ENCODE measurements around the gene CTDP1.

CTDP1 gene

GRCh38 chr18:79644666-79645057 is 34.9 kb upstream of the CTDP1 start:
- DNase-seq = no peak

DNA sequence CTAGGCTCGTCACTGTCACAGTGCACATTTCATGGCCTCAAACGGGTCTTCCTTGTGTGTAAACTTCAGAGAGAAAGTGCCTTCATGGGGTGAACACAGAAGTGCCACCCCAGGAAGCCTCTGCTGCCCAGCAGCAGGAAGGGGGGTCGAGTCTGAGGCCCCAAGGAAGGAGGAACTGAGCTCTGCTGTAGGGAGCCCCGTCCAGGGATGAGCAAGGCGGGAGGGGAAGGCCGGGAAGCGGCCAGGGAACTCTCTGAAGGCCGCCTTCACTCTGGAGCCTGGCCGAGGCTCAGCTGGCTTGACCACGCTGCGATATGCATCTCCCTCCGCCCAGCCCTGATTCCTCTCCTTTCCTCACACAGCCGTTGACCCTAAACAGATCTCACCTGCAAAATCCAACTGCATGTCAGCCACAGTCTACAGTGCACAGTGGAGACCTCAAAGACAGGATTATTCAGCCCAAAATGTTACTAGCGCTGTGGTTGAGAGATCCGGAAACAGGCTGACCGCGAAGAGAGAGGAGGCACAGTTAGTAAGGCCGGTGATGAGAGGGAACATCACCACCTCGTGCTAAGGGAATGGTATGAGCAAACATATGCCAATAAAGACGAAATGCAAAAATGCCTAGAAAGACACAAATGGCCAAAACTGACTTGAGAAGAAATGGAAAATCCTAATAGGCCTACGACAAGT is 34.2 kb upstream of the CTDP1 start:
- DNase-seq = no peak

- DNase-seq = no peak
Observed at GRCh38 chr18:79647307-79647706, 32.3 kb upstream of the CTDP1 start.

GRCh38 chr18:79650959-79651358 is 28.6 kb upstream of the CTDP1 start:
- no peak for DNase-seq

DNA sequence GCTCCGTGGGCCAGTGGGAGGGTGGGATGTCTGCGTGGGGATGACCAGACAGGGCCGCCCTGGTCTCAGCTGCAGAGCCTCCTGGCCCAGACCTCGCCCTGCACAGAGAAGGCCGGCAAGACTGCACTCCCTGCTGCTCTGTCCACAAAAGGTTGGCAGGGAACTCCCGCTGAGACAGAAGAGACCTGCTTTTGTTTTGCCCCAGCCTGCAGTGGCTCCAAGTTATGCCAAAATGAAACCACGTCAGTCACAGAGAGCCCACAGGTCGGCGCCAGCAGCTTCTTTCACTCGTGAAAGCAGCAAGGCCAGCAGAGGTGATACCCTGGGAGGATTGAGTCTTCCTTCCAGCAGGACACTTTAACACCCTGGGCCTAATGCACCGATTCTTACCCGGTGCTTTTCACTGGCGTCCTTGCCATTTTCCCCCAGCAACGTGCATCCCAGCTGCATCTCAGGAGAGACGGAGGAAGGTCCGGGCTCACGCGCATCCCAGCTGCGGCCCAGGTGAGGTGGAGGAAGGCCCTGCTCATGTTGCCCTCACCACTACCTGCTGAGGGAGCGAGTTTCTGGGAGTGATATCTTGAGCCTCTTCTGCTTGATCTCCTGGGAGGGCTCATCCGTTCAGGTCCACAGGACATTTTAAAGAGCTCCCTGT is 22.1 kb upstream of the CTDP1 start:
- DNase-seq = no peak

- DNase-seq = no peak
Observed at GRCh38 chr18:79658366-79658765, 21.2 kb upstream of the CTDP1 start.

DNA sequence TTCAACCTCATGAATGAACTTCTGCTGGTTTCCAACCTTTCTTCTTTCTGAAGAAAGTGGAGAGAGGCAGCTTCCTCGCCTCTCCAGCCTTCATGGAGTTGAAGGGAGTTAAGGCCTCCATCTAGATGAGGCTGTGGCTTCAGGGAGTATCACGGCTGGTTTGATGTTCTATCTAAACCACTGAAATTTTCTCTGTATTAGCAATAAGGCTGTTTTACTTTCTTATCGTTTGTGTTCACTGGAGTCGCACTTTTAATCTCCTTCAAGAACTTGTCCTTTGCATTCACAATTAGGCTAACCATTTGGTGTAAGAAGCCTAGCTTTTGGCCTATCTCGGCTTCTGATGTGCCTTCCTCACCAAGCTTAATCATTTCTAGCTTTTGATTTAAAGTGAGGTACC is 19.9 kb upstream of the CTDP1 start:
- no peak for DNase-seq

DNA sequence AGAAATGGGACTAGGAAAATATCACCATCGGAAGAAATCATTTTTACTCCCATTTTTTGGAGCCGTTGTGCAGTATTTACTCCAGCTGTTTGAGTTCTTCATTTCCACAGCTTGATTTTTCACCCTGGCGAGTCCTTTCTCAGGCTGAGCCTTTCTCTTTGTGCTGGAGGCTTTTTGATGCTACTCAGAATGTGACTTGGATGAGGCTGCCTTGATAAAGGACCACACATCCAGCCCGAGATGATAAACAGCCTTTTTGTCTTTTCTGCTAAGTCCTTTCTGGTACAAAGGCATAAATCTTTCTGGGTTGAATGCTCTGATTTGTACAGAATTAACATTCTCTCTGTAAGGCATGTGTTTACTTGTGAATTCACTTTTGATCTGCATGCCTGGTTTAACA is 17.6 kb upstream of the CTDP1 start:
- DNase-seq = no peak

DNA sequence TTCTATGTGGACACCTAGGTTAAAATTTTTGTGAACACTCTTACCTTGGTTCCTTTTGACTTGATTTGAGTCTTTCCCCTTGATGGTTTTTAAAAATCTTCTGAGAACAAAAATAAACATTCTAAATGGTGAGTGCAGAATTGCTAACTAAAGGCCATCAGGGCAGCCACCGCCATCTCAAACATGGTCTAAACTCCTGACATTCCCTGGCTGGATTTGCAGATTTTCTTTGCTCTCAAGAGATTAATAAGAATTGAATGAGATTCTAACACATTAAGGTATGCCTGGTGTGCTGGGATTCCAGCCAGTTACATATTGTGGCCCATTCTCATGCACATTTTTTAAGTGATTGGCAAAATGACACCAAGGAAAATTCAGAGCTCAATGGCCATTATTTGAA is 17.2 kb upstream of the CTDP1 start:
- DNase-seq = no peak

DNA sequence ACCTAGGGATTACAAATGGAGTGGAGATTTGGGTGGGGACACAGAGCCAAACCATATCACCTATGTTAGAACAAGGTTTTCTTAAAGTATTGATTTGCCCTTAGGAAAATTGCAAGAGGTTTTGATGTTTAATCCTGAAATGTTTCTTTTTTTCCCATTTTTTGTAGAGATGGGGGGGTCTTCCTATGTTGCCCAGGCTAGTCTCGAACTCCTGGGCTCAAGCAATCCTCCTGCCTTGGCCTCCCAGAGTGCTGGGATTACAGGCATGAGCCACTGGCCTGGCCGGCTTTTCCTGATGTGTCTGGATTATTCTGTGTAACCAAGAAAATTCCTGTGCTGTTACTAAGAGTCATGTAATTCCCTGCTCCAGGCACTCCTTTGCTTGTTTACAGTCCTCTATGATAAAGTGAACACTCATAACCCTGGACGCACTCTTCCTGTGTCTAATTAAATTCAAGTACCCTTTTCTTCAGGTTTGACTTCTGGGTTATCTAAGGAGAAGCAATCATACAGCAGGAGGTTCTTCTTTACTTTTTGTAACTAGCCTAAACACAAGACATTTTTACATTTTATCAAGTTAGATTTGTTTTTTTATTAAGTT is 15.0 kb upstream of the CTDP1 start:
- DNase-seq = no peak

DNA sequence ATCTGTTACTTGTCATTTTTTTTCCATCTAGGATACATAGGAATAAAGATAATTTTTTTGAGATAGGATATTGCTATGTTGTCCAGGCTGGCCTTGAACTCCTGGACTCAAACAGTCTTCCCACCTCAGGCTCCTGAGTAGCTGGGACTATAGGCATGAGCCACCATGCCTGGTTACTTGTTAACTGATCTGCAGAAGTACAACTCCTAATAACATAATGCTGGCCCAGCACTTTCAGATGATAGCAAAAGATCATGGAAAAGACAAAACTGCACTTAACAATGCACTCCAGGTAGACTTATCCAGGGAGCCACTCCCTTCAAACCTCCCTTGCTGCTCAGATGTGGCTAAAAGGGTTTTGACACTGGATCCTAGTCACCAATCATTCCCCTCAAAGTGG is 11.4 kb upstream of the CTDP1 start:
- DNase-seq = no peak

DNA sequence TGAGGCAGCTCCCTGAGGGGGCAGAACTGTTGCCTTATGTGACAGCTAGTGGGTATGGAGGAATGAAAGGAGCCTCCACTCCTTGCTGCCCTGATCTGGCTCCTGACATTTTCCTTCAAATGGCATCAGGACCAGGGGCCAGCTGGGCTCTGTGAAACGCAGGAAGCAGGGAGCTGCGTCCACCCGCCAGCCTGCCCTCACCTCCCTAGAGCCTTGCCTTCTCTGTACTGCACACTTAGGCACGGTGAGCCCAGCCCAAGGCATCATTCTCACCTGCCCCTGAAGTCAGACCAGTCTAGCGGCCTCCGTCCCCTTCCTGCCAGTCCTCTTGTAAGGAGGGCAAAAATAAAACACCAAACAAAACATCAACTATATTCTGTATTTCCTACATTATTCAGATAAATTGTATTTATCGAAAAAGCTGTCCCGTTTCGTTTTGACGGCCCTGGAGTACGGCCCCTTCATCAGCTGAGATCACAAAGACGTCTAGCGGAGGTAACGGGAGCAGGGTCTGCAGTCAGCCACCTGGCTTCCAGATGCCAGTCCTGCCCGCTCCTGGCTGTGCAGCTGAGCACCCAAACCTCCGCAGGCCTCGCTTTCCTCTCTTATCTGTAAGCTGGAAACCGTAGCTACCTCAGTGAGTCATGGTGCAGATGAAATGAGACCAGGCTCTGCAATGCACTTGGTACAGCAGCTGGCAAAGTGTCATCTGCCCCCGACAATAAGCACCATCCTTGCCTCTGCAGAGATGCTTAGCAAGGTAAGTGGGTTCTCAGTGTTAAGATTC is 6.9 kb upstream of the CTDP1 start:
- no peak for DNase-seq

DNA sequence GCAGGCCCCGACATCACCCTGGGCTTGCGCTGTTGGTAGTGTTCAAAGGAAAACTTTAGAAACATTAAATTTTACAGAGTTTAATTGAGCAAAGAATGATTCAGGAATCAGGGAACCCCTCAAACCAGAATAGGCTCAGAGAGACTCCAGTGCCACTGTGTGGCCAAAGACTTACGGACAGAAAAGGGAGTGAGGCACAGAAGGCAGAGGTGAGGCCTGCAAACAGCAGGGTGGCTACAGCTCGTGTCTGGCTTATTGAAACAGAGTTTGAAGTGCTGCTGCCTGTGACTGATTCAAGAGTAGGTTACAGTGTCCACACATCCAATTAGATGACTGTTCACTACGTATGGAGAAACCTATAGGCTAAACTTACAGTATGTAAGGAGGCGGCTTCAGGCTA is 2.4 kb upstream of the CTDP1 start:
- no peak for DNase-seq

GRCh38 chr18:79677840-79678239 is 1.8 kb upstream of the CTDP1 start:
- DNase-seq = no peak

DNA sequence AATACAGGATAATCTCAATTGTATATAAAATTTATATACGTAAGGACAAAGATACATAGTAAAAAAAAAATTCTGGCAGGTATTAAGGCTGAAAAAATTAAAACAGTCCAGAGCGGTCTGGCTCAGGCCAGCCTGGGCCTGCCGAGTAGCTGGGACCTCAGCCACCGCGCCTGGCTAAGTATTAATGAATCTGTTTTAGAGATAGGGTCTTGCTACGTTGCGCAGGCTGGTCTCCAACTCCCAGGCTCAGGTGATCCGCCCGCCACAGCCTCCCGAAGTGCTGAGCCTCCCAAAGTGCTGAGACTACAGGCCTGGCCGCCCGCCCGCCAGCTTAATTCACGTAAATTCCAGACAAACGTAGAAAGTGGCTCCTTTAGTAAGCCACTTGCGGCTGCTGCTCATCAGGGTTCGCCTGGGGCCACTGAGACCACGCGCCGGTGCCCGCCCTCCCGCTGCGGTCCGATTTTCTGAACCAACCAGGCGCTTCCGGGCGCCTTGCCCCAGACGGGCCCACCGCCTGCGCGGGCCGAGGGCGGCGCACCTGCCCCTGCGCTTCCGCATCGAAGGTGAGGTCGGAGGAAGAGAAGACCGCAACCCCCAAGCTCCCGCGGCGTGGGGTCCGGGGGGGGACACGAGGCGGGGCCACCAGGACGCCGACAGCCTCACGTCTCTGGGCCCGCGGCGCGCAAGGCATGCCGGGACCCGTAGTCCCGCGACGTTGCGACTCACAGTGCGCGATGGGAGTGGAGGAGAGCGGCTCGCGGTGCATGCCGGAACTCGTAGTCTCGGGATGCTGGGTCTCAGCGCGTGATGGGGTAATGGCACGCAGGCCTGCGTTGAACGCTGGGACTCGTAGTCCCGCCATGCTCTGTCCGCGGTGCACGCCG is 695 bp upstream of the CTDP1 start:
- peak; percentile 99 for DNase-seq

DNA sequence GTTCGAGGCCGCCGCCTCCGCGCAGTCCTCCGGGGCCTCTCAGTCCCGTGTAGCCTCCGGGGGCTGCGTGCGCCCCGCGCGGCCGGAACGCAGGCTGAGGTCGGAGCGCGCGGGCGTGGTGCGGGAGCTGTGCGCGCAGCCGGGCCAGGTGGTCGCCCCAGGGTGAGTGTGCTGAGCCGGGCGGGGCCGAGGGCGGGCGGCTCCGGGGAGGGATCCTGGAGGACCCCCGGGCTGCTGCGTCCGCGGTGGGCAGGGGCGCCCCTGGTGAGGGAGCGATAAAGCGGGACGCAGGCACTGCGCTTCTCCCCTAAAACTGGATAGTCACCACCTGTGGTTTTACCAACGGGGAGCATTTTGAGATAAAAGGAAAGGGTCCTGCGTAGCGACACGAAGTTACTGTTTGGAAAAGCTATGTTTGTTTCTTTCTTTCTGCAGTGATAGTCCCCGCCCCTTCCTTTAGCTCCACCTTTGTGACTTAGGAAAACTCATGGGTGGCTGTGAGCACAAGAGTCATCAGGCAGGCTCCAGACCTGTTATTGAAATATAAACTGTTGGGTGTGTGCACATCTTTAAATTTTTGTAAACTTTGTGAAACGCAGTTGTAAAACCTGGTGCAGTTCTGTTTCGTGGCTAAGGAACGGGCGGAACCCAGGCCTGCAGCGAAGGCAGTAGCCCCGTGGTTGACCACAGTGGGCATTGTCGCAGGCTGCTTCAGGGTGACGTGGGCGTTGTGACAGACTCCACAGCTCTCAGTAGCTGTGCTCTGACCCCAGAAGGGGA is 687 bp downstream of the CTDP1 start:
- peak; percentile 48 to 53 for DNase-seq

GRCh38 chr18:79680891-79681339 is 1.3 kb downstream of the CTDP1 start:
- DNase-seq = no peak

- peak; percentile 67 to 75 for DNase-seq
Observed at GRCh38 chr18:79681484-79682387, 2.1 kb downstream of the CTDP1 start.

GRCh38 chr18:79682481-79682880 is 2.9 kb downstream of the CTDP1 start:
- no peak for DNase-seq

DNA sequence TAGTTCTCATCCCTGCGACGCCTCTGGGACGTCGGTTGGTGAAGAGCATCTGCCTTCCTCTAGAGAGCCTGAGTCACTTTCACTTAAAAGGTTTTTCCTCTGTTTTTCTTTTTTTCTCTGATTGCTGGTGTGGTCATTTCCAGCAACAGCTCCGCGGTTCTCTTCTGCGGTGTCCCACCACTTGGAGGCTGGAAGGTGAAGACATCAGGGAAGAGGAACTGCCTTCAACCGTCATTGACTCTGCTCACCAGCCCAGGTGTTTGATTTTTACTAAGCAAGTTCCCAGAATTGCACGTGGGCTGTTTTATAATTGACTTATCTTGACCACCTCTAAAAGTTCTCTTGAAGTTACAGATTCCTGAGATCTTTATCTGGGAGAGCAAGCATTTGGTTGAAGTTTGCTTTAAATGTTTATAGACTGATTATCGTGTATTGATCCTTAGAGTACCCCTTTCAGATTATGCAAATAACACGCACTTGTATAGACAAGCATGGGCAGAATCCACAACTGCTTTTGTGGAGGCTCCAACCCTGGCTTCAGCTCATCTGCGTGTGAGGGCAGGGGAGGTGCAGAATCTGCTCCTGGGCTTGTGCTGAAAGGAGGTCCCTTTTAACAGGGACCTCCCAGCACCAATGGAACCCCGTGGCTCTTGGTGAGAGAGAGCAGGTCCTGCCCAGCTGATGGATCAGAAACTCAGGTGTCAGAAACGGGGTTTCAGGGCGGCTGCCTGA is 3.5 kb downstream of the CTDP1 start:
- DNase-seq = peak in 1 of 2 donors; percentile 65
